ENCODE data around the gene RBM44. TPM values are rescaled to one million over a fixed set of nuclear protein-coding genes. Genes with fewer than 3 reads are reported as not detected.
"Not testable (repeated sequence)": the region's sequence is repeated elsewhere in the genome, so short reads cannot be mapped to it uniquely, and the experiment has no call there.

The RBM44 gene
- total RNA-seq, 4 donors from 2014 or later, result 0.93 to 2.2 (median 1.1) TPM

GRCh38 chr2:237772513-237772912 lies 26.1 kb upstream of the RBM44 start:
- Histone ChIP-seq H3K27me3 (no peaks in the 10 kb centered on the region), H3K4me3 (no peak overlapping the region), H3K4me1 (no peaks in the 10 kb centered on the region), H3K36me3 (peaks cover 75% of the 10 kb centered on the region), H3K9me3 (no peaks in the 10 kb centered on the region), H3K27ac (no peak overlapping the region)
- no peak for DNase-seq (ENCODE audit: low spot score in 2 of 2)
- WGBS, result 89% methylated on average over 3 of the region's 3 CpGs
- TF ChIP-seq EP300 (IDR thresholded peaks at IDR 0.05) (no peak), CTCF (IDR thresholded peaks at IDR 0.05) (no peak), POLR2A (IDR thresholded peaks at IDR 0.05) (no peak), POLR2AphosphoS5 (IDR thresholded peaks at IDR 0.05) (no peak)

GRCh38 chr2:237773826-237774225 lies 24.8 kb upstream of the RBM44 start:
- H3K9me3 ChIP-seq, result no peaks in the 10 kb centered on the region
- H3K4me1 ChIP-seq, result no peaks in the 10 kb centered on the region
- H3K4me3 ChIP-seq, result no peak overlapping the region
- no peak overlapping the region for H3K27ac ChIP-seq
- H3K36me3 ChIP-seq, result peaks cover 85% of the 10 kb centered on the region
- no peaks in the 10 kb centered on the region for H3K27me3 ChIP-seq
- no peak for DNase-seq (ENCODE audit: low spot score in 2 of 2)
- 71% methylated on average over 15 of the region's 15 CpGs for WGBS
- TF ChIP-seq CTCF (IDR thresholded peaks at IDR 0.05) (no peak), EP300 (IDR thresholded peaks at IDR 0.05) (no peak), POLR2A (IDR thresholded peaks at IDR 0.05) (no peak), POLR2AphosphoS5 (IDR thresholded peaks at IDR 0.05) (no peak)

- no peaks in the 10 kb centered on the region for H3K9me3 ChIP-seq
- TF ChIP-seq CTCF (IDR thresholded peaks at IDR 0.05) (peak; percentile 19 to 60), EP300 (IDR thresholded peaks at IDR 0.05) (no peak), POLR2AphosphoS5 (IDR thresholded peaks at IDR 0.05) (no peak)
- no peaks in the 10 kb centered on the region for H3K4me1 ChIP-seq
- peaks cover 85% of the 10 kb centered on the region for H3K36me3 ChIP-seq
- H3K27me3 ChIP-seq, result no peaks in the 10 kb centered on the region
- WGBS, result 82% methylated on average over 13 of the region's 13 CpGs
- no peak overlapping the region for H3K4me3 ChIP-seq
- H3K27ac ChIP-seq, result no peak overlapping the region
- peak in 1 of 2 donors; percentile 69 for DNase-seq (ENCODE audit: low spot score in 2 of 2)
These were observed 23.6 kb upstream of the RBM44 start for GRCh38 chr2:237774811-237775553.

- Histone ChIP-seq H3K27me3 (no peaks in the 10 kb centered on the region), H3K36me3 (peaks cover 64% of the 10 kb centered on the region), H3K27ac (no peak overlapping the region), H3K9me3 (no peaks in the 10 kb centered on the region), H3K4me1 (no peaks in the 10 kb centered on the region), H3K4me3 (no peak overlapping the region)
- no peak for DNase-seq (ENCODE audit: low spot score in 2 of 2)
- TF ChIP-seq EP300 (IDR thresholded peaks at IDR 0.05) (no peak), CTCF (IDR thresholded peaks at IDR 0.05) (no peak), POLR2AphosphoS5 (IDR thresholded peaks at IDR 0.05) (no peak), POLR2A (IDR thresholded peaks at IDR 0.05) (no peak)
- 84% methylated on average over 14 of the region's 14 CpGs for WGBS
These were observed 19.1 kb upstream of the RBM44 start for GRCh38 chr2:237779521-237779920.

- WGBS, result 86% methylated on average over 7 of the region's 7 CpGs
- H3K4me3 ChIP-seq, result no peak overlapping the region
- no peak overlapping the region for H3K27ac ChIP-seq
- no peak for DNase-seq (ENCODE audit: low spot score in 2 of 2)
- no peaks in the 10 kb centered on the region for H3K4me1 ChIP-seq
- peaks cover 53% of the 10 kb centered on the region for H3K36me3 ChIP-seq
- H3K27me3 ChIP-seq, result no peaks in the 10 kb centered on the region
- no peak for TF ChIP-seq POLR2A (IDR thresholded peaks at IDR 0.05)
- TF ChIP-seq CTCF (IDR thresholded peaks at IDR 0.05), result no peak
- no peak for TF ChIP-seq POLR2AphosphoS5 (IDR thresholded peaks at IDR 0.05)
- no peak for TF ChIP-seq EP300 (IDR thresholded peaks at IDR 0.05)
- H3K9me3 ChIP-seq, result peaks cover 8% of the 10 kb centered on the region
These were observed 16.4 kb upstream of the RBM44 start for GRCh38 chr2:237782181-237782580.

- 98% methylated on average over 4 of the region's 5 CpGs for WGBS
- H3K36me3 ChIP-seq, result peaks cover 43% of the 10 kb centered on the region
These were observed 14.9 kb upstream of the RBM44 start for GRCh38 chr2:237783678-237784077.

More at GRCh38 chr2:237783678-237784077, 14.9 kb upstream of the RBM44 start:
- not testable (repeated sequence) for DNase-seq (ENCODE audit: low spot score in 2 of 2); H3K4me3 ChIP-seq; H3K27ac ChIP-seq; H3K27me3 ChIP-seq; H3K4me1 ChIP-seq; H3K9me3 ChIP-seq
